CD4-positive, alpha-beta T cell treated with Interleukin-21 for 1 hour (primary cell): ENCODE results near the gene MVD.

Experiments
- DNase-seq: peaks from one replicate; pipeline ENCODE4 v3.0.0-alpha.2; 2020

MVD gene

GRCh38 chr16:88696441-88696840 lies 33.5 kb upstream of the MVD start:
- no peak for DNase-seq

GRCh38 chr16:88695753-88696152 lies 32.9 kb upstream of the MVD start:
- DNase-seq, result no peak

GRCh38 chr16:88695218-88695617 lies 32.3 kb upstream of the MVD start:
- DNase-seq, result no peak

- no peak for DNase-seq
Observed at GRCh38 chr16:88694221-88695087, 31.6 kb upstream of the MVD start.

GRCh38 chr16:88693420-88694177 lies 30.7 kb upstream of the MVD start:
- DNase-seq, result no peak

GRCh38 chr16:88692861-88693260 lies 30.0 kb upstream of the MVD start:
- DNase-seq, result no peak

GRCh38 chr16:88691924-88692560 lies 29.2 kb upstream of the MVD start:
- DNase-seq, result peak; percentile 46

- no peak for DNase-seq
Observed at GRCh38 chr16:88691129-88691813, 28.4 kb upstream of the MVD start.

- DNase-seq, result no peak
Observed at GRCh38 chr16:88690341-88691128, 27.6 kb upstream of the MVD start.

GRCh38 chr16:88688013-88688778 lies 25.3 kb upstream of the MVD start:
- no peak for DNase-seq

GRCh38 chr16:88687676-88688012 lies 24.8 kb upstream of the MVD start:
- no peak for DNase-seq

- DNase-seq, result no peak
Observed at GRCh38 chr16:88687254-88687576, 24.3 kb upstream of the MVD start.

- peak; percentile 87 for DNase-seq
Observed at GRCh38 chr16:88686439-88687253, 23.8 kb upstream of the MVD start, which contains the start of gene SNAI3. SNAI3 (minus strand) TSS chr16:88686507; CDS start chr16:88686406, 101 bp downstream.

- DNase-seq, result no peak
Observed at GRCh38 chr16:88686062-88686438, 23.2 kb upstream of the MVD start.

- peak; percentile 62 for DNase-seq
Observed at GRCh38 chr16:88685156-88686061, 22.5 kb upstream of the MVD start.

- no peak for DNase-seq
Observed at GRCh38 chr16:88684569-88685155, 21.8 kb upstream of the MVD start.

- peak; percentile 58 for DNase-seq
Observed at GRCh38 chr16:88681709-88682451, 19.0 kb upstream of the MVD start.

GRCh38 chr16:88681084-88681680 lies 18.3 kb upstream of the MVD start:
- peak; percentile 65 for DNase-seq
